NCI-H146 (cell line): ENCODE results near the gene SMAD2.
"Not testable (repeated sequence)": the region's sequence is repeated elsewhere in the genome, so short reads cannot be mapped to it uniquely, and the experiment has no call there.

Experiments used
- DNase-seq: peaks from one replicate; lab custom pipeline; 2025; lab: John Stamatoyannopoulos, UW

Gene SMAD2

GRCh38 chr18:47930199-47930930, at the start of gene SMAD2:
SMAD2 (minus strand) TSS chr18:47930659; CDS start chr18:47896756, 33,903 bp downstream.
- peak; percentile 98 for DNase-seq

GRCh38 chr18:47979611-47980200, 49.2 kb upstream of the SMAD2 start:
- no peak for DNase-seq

GRCh38 chr18:47978603-47979002, 48.1 kb upstream of the SMAD2 start:
- no peak for DNase-seq

DNA sequence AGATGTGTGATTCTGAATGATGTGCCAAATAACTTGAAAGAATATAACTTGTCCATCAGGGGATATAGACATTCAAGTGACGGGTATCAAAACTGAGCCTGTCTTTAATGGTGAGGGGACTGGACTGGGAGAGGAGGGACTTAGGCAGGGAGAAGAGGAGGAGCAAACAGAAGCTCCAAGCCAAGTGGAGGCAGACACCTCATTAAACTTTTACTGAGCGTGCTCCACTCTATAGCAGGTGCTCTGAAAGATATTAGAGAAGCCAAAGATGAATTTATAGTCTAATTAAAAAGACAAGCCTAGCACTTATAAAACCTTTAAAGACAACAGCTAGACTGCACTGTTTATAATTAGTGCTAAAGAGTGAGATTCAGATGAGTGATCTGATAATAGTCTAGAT, 47.7 kb upstream of the SMAD2 start:
- DNase-seq, result no peak

GRCh38 chr18:47975701-47976100, 45.2 kb upstream of the SMAD2 start:
- no peak for DNase-seq

DNA sequence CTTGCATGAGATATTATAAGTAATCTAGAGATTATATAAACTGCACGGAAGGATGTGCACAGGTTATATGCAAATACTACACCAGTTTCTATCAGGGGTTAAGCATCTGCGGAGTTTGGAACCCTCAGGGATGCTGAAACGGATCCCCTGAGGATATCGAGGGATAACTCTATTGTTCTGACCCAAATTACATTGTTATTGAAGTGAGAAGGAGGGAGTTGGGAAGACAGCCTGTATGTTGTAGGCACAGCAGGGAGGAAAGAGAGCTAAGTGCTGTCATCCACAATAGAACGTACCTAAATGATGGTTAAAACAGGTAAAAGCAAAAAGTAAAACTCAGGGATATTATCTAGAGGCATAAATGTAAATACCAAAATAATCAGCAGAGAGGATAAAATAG, 44.6 kb upstream of the SMAD2 start:
- DNase-seq, result peak; percentile 53

GRCh38 chr18:47970664-47971531, 40.4 kb upstream of the SMAD2 start:
- no peak for DNase-seq

DNA sequence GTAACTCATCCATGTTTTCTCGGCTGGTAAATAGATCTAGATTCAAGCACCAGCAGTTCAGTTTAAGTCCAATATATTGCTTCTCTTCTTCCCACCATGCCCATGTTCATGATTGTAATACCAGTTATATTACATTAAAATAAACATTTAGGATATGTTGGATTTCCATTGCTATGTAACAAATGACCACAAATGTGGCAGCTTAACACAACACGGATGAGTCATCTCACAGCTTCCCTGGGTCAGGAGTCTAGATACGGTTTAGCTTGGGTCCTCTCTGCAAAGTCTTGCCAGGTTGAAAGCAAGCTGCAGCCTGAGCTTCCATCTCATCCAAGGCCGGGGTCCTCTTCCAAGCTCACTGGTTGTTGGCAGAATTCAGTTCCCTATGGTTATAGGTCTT, 39.4 kb upstream of the SMAD2 start:
- DNase-seq, result no peak

- DNase-seq, result no peak
Observed at GRCh38 chr18:47968721-47969120, 38.3 kb upstream of the SMAD2 start.

DNA sequence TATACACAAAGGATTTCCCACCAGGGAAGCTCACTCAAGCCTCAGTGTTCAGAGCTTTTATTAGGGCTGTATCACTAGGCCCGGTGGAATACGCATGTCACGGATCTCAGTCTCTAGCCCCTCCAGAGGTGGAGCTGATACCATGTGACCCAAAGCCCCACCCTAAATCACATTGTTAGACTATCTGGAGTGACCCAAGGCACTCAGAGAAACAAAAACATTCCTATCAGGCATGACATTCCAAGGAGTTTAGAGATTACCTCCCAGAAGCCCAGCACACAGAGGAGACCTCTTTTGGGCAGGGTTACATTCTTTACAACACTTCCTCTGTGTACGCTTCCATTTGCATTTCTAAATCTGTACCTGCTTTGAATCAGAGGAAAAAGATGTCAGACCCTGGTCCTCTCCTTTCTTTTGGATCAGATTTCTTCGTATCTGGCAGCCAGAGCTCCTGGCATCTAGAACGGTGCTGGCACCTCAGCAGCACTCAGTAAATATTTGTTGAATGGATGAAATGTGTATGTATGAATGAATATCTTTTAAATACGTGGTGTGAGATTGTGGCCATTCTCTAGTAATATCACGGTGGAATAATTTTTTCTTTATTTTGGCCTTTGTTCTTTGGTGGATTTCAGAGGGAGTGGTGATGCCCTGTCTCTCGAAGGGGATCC, 37.7 kb upstream of the SMAD2 start:
- no peak for DNase-seq

DNA sequence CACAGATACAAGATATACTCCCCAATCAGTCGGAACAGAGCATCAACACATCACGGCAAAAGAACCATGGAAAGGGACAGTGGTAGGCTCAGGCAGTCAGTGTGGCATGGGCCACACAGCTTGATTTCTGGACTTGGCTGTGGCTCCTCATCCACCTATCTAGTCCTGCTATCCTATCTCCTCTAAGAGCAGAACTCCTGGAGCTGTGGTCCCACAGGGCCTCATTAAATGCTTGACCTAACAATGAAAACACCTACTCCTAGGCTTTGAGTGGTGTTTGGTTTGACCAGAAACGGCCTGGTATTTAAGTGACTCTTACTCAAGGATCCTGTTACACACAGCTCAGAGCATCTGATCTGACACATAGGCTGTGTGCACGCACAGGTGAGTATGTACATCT, 33.6 kb upstream of the SMAD2 start:
- peak; percentile 48 for DNase-seq

GRCh38 chr18:47961003-47961402, 30.5 kb upstream of the SMAD2 start:
- DNase-seq, result not testable (repeated sequence)

- peak; percentile 22 for DNase-seq
Observed at GRCh38 chr18:47953471-47953931, 23.0 kb upstream of the SMAD2 start.

DNA sequence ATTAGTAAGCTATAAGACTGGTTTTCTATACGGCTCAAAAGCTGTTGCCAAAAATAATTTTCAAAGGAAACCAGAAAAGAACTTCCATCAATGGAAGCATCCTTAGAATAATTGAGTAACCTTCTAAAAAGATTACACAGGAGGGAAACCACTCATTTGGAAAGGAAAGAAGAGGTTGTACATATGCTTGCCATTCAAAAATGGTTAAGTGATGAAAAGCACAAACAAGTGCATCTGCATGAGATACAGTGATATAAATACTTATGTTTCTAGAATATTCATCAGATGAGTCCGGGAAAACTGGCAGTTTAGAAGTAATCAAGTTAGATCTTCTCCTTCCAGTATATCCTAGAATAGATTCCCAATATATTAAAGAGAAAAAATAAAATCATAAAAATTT, 20.1 kb upstream of the SMAD2 start:
- no peak for DNase-seq

DNA sequence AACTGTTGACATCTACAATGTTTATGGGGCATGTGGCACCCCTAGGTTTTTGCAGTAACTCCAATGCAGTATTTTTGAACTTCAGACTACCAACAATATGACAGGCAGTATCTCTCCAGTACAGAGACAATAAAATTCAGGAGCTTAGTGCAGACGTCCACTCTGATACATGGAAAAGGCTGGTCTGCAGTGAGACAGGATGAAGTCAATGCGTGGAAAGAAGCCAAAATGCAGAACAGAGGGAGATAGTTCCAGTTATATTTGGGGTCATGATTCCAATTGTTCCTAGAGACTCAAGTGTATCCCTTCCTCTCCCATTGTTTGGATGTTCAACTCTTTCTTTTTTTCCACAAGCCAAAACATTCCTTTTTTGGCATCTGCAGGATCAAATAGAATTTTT, 18.7 kb upstream of the SMAD2 start:
- DNase-seq, result no peak

- DNase-seq, result no peak
Observed at GRCh38 chr18:47946889-47947288, 16.4 kb upstream of the SMAD2 start.

DNA sequence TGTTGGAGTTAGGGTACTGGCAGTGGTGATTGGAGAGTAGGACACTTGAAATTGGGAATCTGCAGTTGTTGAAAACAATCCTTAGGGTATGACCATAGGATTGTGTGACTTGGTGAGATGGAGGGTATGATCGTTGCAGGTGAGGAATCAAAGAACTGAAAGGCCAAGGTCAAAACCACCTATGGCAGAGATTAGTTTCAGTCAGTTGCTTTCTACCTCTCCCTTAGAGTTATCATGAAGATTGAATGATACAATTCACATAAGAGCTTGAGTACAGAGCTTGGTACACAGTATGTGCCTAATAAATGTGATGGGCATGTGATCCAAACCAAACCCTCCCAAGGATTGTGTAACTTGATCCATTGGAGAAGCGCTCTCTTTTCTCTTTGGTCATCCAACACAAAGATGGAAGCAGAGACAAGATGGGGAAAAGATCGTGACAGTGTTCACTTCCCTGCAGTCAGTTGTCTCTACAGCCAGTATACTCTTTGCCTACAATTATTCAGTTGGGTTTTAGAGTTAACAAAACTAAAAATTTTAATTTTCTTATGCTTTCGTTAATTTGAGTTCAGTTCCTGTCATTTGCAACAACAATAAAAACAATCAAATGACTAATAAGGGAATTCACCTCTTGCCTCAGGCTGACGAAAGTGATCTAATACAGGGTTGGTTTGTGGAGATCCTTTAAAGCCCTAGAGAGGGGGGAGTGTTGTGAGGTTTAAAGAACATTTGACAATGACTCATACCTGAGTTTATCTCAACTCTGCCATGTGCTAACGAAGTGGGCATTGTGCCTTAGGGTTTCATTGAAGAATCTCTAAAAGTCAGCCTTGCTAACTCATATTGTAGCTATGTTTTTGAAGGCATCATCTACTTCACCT, 14.8 kb upstream of the SMAD2 start:
- no peak for DNase-seq

DNA sequence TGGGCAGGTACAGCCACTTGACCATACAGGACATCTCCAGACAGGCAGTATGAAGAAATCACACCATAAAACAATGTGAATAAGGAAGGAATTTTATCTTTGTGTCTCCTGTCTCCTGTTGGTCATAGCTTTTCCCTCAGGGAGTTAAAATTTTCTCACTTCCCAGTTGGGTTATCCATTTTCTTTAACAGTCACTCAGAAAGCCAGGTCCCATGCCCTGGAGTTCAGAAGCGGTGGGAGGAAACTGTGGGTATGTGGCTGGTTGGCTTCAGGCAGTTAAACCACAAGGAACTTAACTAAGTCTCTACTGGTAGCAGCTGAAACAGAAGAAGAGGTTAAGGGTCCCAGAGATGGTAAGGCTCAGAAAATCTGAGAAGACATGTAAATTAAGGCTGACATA, 6.5 kb upstream of the SMAD2 start:
- DNase-seq, result no peak

DNA sequence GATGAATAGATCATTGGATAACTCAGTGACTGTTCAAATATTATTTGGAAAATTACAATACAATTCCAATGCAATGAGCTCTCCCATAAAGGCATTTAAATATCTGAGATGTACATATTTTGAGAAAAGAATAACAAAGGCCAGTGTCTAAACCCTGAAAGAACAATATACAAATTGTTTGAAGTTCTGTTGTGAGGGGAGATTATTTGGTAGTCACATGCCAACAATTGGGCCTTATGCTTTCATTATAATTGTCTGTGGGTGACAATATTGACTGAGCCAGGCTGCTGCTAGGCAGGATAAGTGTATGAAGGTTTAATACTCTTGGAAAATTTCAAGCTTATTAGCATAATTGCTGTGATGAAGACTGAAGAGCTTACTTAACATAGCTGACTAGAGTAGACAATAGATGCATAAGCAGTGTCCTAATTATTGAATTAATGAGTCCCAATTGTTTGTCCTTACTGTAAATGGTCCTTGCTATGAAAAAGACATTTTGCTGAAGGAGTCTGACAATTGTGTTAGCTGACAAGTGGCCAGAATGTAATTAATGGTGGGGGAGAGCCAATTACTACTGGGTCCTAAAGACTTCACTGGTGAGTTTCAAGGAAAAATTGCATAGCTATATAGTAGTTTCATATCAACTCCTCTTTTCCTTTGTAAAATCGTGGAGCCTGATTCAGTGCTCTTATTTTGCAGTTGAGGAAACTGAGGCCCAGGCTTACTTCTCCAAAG, 5.0 kb upstream of the SMAD2 start:
- DNase-seq, result peak; percentile 44

DNA sequence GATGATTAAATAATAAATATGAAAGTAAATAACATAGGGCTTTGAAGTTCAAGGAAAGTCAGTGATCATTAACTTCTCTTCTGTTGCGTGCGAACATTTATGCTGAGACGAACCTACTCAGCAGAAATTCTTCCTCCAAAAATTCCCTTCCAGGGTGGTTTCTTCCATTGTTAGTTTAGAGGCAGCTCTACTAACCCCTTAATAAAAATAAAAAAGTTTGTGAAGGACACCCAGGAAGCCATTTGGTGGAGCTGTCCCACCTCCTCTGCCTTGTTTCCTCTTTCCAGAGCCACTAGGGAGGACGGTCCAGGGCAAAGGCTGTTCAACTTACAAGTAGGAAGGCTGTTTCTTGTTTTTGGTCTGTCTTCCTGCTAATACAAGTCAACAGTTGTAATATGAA, 2.1 kb upstream of the SMAD2 start:
- DNase-seq, result peak; percentile 37

- DNase-seq, result no peak
Observed at GRCh38 chr18:47932190-47932589, 1.7 kb upstream of the SMAD2 start.
